ENCODE results near the gene TMEM143.
"Not testable (repeated sequence)": the region's sequence is repeated elsewhere in the genome, so short reads cannot be mapped to it uniquely, and the experiment has no call there.

Gene TMEM143

DNA sequence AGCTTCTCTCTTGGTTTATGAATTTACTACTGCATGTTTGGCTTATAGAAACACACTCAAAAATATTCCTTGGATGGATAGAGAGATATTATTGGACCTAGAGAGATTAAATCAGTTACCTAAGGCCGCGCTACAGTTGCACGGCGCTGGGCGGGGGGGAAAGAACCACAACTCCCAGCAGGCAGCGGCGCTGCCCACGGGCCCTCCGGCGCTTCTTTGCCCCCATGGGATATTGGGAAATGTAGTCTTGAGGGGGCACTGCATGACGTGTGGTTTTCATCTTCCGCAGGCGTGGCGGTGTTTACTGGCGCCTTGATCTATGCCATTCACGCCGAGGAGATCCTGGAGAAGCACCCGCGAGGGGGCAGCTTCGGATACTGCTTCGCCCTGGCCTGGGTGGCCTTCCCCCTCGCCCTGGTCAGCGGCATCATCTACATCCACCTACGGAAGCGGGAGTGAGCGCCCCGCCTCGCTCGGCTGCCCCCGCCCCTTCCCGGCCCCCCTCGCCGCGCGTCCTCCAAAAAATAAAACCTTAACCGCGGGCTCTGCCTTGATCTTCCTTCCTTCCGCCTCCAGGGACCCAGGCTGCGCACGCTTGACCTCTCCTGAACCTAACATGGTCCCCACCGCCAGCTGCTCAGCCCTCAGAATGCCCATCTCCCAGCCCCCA, 33.6 kb downstream of the TMEM143 start:
- peak; percentile 66 to 77 (median 69) for DNase-seq (ENCODE audit: low read depth in 3 of 3)

DNA sequence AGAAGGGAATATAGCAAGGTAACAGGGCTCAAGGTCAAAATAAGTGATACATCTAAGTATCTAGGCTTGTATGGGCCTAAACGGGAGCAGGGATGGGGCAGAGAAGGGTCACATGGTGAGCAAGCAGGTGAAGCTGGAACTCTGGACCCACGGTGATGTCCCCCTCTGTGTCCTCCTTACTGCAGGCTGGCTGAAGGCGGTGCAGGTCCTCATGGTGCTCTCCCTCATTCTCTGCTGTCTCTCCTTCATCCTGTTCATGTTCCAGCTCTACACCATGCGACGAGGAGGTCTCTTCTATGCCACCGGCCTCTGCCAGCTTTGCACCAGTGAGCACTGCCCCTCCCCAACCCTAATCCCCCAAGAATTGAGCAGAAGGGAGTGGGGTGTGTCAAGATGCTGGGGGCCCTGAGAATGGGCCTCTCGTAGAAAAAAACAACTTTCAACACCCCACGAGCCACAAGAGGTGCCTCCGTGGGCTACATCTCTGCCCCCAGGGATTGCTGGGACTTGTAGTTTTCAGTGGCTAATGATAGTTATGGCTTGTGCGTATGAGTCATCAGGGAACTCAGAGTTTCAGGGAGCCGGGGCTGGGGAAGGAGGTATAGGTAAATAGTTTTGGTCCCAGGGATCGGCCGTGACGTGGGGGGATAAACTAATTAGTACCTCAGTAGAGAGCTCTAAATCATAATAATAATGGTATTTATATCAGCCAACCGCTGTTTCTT, 34.4 kb downstream of the TMEM143 start:
- peak in 1 of 3 experiments; percentile 34 for DNase-seq (ENCODE audit: low read depth in 3 of 3)

DNA sequence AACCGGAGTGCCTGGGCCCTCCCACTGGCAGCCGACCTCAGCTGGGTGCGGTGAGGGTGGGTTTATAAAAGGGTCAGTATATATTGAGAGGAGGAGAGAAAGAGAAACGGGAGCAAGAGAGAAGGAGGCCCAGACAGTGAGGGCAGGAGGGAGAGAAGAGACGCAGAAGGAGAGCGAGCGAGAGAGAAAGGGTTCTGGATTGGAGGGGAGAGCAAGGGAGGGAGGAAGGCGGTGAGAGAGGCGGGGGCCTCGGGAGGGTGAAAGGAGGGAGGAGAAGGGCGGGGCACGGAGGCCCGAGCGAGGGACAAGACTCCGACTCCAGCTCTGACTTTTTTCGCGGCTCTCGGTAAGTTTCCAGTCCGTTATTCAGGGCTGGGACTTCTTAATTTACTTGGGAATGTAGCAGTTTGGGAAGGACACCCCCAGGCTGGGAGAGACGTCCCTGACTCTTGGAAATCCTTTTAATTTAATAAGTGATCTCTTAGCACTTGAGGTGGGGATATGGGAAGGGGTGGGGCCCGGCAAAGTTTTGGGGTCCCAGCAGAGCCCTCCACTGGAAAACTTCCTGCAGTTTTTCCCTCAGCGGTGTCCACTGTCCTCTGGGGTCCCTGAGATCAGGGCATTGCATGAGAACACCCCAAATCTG, 38.4 kb downstream of the TMEM143 start, which contains the start of gene EMP3:
TSS of gene EMP3 (plus strand) at position 288 of the 646 bp plus-strand sequence. CDS start 1,293 bp downstream, outside the sequence.
- DNase-seq (ENCODE audit: low read depth in 3 of 3): peak; percentile 69 to 85 (median 70)

DNA sequence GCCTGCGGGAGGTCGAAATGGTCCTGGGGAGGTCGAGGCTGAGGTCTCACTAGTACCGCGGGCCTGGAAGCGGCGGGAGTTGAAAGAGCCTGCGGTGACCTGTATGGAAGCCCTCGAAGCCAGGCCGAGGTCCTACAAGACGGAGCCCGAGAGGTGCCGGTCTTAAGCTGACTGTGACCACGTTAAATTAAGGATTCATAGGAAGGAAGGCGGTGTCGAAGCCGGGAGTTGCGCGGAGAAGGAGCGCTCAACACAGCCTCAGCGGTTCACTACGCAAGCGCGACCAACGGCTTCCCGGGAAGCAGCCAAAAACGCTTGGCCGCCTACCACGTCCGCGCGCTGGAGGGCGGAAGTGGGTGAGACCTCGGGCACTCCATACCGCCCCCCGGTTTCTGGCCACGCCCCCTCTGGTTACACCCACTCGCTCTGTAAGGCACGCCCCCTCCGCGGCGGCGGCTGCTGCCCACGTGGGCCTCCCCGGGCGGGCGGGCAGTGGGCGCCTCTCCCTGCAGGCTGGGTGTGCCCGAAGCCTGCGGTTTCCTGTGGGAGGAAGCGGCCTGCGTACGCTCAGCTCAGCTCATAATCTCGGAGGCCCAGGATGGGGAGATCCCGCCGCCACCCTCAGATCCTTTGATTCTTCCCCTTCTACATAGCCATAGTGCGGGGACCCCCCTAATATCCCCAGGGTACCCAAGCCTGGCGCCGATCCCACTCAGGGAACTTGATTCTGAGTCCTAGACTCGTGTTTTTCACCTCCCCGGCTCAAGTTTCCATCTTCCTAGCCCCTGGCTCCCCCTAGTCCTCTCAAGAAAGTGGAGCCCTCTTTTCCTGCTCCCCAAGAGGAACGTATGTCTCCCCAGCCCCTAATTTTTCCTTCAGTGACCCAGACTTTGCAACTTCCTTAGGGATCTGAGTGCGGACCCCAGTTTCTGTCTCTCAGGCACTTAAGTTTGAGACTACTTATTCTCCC, 41.8 kb downstream of the TMEM143 start:
- DNase-seq (ENCODE audit: low read depth in 3 of 3): peak; percentile 93 to 98 (median 94)

DNA sequence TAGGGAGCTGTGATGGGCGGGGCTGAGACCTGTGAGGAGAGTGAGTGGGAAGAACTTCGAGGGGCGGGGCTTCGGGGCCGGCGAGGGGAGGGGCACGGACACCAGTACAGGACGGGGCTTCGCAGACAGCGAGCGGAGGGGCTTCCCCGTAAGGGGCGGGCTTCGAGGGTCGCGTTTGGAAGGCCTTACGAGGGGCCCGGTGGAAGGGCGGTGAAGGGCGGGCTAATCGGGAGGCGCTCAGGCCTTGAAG, 42.4 kb downstream of the TMEM143 start:
- DNase-seq (ENCODE audit: low read depth in 3 of 3): peak; percentile 85 to 98 (median 86)

DNA sequence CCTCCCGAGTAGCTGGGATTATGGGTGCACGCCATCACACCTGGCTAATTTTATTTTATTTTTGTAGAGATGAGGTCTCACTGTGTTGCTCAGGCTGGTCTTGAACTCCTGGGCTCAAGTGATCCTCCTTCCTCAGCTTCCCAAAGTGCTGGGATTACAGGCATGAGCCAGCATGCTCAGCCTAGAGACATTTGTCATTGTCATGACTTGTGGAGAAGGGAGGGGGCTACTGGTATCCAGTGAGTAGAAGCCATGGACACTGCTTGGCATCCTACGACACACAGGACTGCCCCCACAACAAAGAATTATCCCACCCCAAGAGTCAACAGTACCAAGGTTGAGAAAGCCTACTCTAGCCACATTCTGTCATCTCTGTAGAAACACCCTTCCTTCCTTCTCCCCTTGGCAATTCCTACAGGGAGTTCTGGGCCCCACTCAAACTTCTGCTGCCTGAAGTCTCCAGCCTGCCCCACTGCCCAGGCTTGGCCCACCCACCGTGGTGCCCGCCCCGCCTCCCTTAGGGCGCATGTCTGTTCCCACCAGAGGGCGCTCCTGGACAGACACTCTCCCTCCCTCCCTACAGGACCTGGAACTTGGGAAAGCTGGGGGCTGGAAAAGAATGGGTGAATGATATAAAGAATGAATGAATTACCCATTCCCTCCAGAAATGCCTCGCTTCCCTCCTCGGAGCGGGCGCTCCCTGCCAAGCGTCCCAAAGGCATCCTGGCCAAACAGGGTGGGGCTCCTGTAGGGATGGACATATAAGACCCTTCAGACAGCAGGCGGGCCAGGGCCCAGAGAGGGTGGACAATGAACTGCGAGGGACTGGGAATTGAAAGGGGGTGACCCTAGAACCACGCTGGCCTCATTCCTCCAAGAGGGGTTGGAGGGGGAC, 43.8 kb downstream of the TMEM143 start:
- peak; percentile 50 to 71 (median 67) for DNase-seq (ENCODE audit: low read depth in 3 of 3)

DNA sequence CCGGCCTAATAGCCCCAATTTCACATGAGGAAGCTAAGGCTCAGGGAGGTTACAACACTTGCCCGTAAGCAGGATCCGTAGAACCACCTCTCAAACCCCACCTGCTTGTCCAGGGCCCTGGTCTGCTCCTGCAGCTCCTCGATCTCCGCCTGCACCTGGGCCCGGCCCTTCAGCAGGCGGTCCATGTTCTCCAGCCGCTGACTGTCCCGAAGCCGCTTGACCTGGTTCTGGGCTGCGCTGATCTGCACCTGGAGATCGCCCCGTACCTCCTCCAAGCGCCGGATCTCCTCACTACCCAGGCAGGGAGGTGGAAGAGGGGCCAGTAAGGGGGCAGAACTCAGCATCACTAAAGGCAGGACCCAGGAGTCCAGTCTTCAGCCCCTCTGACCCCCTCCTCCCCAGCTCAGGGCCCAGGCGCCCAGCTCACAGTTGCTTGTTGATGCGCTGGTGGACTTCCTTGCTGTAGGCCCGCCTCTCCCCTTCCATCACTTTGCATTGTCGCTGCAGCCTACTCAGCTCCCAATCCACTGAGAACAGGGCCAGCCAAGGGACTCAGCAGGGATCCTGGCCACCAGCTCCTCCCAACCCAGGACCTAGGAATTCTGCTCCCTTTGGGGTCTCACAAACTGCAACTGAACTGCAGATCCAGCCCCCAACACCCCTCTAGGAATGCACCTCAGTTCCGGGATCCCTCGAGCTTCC, 45.3 kb downstream of the TMEM143 start:
- DNase-seq (ENCODE audit: low read depth in 3 of 3): no peak

DNA sequence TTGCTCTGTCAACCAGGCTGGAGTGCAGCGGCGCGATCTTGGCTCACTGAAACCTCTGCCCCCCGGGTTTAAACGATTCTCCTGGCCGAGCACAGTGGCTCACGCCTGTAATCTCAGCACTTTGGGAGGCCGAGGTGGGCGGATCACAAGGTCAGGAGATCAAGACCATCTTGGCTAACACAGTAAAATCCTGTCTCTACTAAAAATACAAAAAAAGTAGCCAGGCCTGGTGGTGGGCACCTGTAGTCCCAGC, 46.1 kb downstream of the TMEM143 start:
- not testable (repeated sequence) for DNase-seq (ENCODE audit: low read depth in 3 of 3)

DNA sequence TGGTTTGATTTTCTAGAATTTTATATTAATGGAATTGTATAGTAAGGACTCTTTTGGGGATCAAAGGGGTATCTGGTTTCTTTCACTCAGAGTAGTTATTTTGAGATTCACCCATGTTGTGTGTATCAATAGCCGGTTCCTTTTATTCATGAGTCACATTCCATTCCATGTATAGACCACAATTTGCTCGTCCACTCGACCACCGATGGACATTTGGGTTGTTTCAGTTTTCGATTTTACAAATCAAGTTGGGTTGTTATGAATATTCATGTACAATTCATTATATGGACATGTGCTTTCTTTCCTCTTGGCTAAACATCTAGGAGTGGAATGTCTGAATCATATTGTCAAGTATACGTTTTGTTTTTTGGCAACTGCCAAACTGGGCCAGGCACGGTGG, 48.0 kb downstream of the TMEM143 start:
- DNase-seq (ENCODE audit: low read depth in 3 of 3): no peak

DNA sequence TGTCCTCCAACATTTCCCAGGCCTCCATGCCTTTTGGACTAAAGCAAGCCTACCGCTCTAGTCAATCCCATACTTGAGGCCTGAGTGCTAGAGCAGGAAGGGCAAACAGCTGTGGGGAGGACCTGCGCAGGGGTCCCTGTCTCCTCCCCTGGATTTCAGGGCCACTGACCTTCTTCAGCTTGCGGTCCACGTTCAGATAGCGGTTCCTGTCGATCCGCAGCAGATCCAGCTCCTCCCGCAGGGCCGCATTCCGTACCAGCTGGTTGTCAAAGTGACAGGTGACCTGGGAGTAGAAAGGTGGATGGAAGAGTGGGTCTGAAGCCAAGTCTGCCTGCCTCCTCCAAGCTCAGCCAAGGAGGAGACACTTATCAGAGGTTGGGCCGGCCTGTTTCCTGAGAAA, 52.4 kb downstream of the TMEM143 start:
- no peak for DNase-seq (ENCODE audit: low read depth in 3 of 3)

DNA sequence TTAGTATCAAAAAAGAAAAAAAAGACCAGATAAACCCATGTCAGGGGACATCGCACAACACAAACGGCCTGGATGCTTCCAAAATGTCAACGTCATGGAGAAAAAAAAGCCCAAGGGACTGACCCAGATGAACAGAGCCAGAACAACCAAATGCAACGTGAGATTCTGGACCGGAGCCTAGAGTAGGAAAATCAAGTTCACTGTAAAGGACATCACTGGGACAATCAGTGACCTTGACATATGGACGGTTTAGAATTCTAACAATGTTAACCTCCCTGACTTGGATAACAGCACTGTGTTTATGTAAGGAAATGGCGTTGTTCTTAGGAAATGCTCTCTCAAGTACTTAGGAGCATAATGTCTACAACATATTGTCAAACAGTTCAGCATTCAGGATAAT, 53.5 kb downstream of the TMEM143 start:
- DNase-seq (ENCODE audit: low read depth in 3 of 3): no peak

DNA sequence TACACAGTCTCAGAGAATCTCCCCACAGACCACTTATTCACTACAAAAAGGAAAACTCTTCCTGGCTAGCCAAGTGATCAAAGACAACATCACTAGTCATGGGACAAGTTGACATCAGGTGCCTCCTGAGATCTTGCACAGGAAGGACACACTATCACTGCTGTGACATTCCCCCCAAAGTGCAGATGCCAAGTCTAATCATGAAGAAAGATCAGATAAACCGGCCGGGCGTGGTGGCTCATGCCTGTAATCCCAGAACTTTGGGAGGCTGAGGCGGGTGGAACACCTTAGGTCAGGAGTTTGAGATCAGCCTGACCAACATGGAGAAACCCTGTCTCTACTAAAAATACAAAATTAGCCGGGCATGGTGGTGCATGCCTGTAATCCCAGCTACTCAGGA, 54.0 kb downstream of the TMEM143 start:
- not testable (repeated sequence) for DNase-seq (ENCODE audit: low read depth in 3 of 3)

DNA sequence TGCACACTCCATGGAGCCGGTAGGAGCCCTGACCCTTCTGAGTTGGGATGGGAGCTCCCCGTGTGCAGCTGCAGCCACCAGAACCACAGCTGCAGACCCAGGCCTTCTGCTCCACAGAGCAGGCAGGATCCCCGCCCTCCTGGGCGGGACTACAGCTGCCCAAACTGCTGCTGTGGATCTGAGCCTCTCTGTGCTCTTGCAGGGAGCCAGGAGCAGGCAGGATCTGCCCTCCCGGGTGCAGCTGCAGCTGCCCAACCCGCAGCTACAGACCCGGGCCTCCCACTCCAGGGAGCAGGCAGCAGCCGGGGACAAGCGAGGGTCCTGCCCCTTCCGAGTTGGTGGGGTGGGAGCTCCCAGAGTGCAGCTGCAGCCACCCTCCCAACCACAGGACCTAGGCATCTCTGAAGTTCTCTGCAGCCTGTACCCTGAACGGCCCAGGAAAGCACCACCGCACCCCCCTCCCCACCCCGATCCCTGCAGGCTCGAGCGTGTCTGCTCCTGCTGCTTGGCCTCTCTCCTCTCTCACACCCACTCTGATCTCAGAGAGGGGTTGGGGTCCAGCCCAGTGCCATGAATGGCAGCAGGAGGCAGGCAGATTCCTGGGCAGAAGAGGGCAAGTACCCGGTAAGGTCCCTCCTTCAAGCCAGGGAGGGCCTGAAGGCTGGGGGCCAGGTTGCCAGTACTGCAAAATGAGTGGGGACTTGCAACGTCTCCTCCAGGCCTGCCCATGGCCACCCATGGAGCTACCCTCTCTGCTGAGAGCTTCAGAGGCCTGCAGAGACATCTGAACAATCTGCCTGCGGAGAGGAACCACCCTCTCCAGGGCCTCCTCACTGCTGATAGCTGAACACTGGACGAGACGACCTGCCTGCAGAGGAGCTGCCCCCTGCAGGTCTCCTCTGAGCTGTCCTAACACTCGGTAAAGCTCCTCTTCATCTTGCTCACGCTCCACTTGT, 54.8 kb downstream of the TMEM143 start:
- DNase-seq (ENCODE audit: low read depth in 3 of 3): no peak

DNA sequence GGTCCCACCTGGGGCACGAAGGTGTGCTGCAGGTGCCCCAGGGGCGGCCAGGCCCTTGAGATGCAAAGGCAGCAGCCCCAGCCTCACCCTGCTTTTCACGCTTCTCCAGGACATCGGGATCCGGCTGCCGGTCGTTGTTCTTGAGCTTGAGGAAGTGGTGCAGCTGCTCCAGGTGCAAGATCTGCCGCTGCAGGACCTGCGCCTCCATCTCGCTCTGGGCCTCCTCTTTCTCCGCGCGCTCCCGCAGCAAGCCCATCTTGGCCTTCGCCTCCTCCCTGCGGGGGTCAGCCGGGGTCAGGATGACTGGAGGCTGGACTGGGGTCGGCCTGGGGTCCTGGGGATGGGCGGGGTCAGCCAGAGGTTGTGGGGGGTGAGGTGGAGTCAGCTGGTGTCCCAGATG, 59.9 kb downstream of the TMEM143 start:
- no peak for DNase-seq (ENCODE audit: low read depth in 3 of 3)

DNA sequence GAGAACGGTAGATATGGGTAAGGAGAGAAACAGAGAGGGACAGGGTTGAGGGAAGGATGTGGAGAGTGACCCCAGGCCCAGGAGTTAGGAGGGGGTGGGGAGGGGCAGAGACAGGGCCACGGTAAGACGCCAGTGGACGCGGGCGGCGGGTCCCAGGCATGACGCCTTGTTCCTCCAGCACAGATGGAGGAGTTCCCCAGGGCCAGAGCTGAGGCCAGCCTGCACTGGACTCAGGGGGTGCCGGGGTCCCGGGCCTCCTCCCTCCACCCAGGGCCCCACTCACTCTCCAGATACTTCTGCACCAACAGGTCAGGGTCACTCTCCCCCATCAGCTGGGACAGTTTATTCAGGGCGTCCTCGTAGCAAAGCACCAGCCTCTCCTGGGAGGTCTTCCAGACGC, 60.4 kb downstream of the TMEM143 start:
- no peak for DNase-seq (ENCODE audit: low read depth in 3 of 3)

DNA sequence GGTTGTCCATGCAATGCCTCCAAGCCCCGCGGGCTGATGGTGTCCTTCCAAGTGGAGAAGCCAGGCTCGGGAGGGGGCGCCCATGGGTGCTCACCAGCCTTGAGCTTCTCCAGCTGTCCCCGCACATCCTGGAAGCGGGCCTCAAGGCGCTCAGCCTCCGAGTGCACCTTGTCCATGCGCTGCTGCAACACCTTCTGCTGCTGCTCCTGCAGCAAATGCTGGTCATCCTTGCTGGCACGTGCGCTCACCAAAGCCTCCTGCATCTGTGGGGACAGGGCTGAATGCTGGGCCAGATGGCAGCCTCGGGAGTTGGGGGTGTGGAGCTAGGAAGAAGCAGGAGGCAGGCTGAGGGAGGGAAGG, 61.2 kb downstream of the TMEM143 start:
- no peak for DNase-seq (ENCODE audit: low read depth in 3 of 3)

DNA sequence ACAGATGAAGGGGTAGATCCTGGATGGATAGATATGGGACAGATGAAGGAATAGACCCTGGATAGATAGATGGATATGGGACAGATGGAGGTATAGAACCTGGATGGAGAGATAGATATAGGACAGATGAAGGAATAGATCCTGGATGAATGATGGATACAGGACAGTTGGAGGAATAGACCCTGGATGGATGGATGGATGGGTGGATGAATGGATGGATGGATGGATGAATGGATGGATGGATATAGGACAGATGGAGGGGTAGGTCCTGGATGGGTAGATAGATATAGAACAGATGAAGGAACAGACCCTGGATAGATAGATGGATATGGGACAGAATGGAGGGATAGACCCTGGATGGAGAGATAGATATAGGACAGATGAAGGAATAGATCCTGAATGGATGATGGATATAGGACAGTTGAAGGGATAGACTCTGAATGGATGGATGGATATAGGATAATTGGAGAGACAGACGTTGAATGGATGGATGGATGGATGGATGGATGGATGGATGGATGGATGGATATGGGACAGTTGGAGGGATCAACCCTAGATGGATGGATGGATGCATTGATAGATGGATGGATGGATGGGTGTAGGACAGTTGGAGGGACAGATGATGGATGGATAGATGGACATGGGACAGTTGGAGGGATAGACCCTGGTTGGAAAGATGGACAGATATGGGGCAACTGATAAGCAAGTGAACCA, 61.7 kb downstream of the TMEM143 start:
- no peak for DNase-seq (ENCODE audit: low read depth in 3 of 3)

DNA sequence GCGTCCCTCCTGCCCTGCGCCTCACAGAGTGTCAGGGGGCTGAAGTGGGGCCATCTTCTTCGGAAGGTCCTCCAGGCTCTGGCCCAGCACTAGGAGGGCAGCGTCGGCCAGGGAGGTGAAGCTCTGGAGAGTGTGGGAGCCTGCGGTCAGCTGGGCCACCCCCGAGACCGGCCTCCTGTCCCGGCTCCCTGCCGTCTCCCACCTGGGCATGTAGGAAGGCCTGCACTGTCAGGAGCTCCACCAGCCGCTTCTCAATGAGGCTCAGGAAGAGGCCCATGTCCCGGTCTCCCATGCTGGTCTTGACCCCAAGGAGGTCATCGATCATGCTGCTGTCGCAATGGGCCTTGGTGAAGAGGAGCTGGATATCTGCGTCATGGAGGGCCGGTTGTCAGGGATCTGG, 65.8 kb downstream of the TMEM143 start:
- no peak for DNase-seq (ENCODE audit: low read depth in 3 of 3)

All from stimulated activated CD4-positive, alpha-beta T cell treated with anti-CD3 and anti-CD28 coated beads, TNF-alpha, amount 100 ng/mL, for 24 hours (primary cell).